ENCODE measurements around the gene ABHD16A. TPM values are rescaled to one million over a fixed set of nuclear protein-coding genes. Genes with fewer than 3 reads are reported as not detected.
A peak's percentile ranks its signal among the peaks of the same experiment; 100 is the strongest.

The ABHD16A gene
- total and polyA plus RNA-seq, 2 of the 13 experiments (the other 11 are each of a cell fraction or from before 2014, with no cell fraction given): 43.5 to 45.4 TPM

- TF ChIP-seq ZNF30 (CRISPR knock-in tag; IDR thresholded peaks at IDR 0.05) (no peak), FOXP4 (CRISPR knock-in tag; IDR thresholded peaks at IDR 0.05) (peak; percentile 59), RFXAP (CRISPR knock-in tag; IDR thresholded peaks at IDR 0.05; ENCODE audit: borderline replicate concordance) (peak; percentile 75; the same call in 1 of the 2 replicates), ZNF569 (CRISPR knock-in tag; IDR thresholded peaks at IDR 0.05; ENCODE audit: borderline replicate concordance) (no peak; the same call in 1 of the 2 replicates), NFAT5 (CRISPR knock-in tag; IDR thresholded peaks at IDR 0.05) (peak; percentile 14; the same call in 1 of the 2 replicates), BATF2 (CRISPR knock-in tag; IDR thresholded peaks at IDR 0.05) (no peak), RBAK (CRISPR knock-in tag; IDR thresholded peaks at IDR 0.05) (no peak), AHR (CRISPR knock-in tag; IDR thresholded peaks at IDR 0.05) (0 out of 2 replicates have a peak, but pooled peaks have one; percentile 25), ZNF674 (CRISPR knock-in tag; IDR thresholded peaks at IDR 0.05; ENCODE audit: low read depth) (no peak), ZNF501 (CRISPR knock-in tag; IDR thresholded peaks at IDR 0.05) (peak; percentile 53; the same call in 1 of the 2 replicates), NCOA1 (CRISPR knock-in tag; IDR thresholded peaks at IDR 0.05) (no peak), HOXD1 (CRISPR knock-in tag; IDR thresholded peaks at IDR 0.05) (no peak), REPIN1 (CRISPR knock-in tag; IDR thresholded peaks at IDR 0.05; ENCODE audit: borderline replicate concordance, low read depth) (peak; percentile 60; the same call in 1 of the 2 replicates), TRIM22 (IDR thresholded peaks at IDR 0.05) (no peak), MLLT10 (CRISPR knock-in tag; IDR thresholded peaks at IDR 0.05) (no peak), PPARG (CRISPR knock-in tag; conservative IDR thresholded peaks at IDR 0.05) (peak; percentile 57; the same call in 1 of the 2 replicates), ZFP62 (CRISPR knock-in tag; IDR thresholded peaks at IDR 0.05) (no peak), NFYC (CRISPR knock-in tag; IDR thresholded peaks at IDR 0.05) (0 out of 2 replicates have a peak, but pooled peaks have one; percentile 22), NR2C2 (CRISPR knock-in tag; IDR thresholded peaks at IDR 0.05; ENCODE audit: borderline replicate concordance) (peak; percentile 45; the same call in 1 of the 2 replicates)
- TF ChIP-seq, protein P1, sequence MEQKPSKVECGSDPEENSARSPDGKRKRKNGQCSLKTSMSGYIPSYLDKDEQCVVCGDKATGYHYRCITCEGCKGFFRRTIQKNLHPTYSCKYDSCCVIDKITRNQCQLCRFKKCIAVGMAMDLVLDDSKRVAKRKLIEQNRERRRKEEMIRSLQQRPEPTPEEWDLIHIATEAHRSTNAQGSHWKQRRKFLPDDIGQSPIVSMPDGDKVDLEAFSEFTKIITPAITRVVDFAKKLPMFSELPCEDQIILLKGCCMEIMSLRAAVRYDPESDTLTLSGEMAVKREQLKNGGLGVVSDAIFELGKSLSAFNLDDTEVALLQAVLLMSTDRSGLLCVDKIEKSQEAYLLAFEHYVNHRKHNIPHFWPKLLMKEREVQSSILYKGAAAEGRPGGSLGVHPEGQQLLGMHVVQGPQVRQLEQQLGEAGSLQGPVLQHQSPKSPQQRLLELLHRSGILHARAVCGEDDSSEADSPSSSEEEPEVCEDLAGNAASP (CRISPR knock-in tag; IDR thresholded peaks at IDR 0.05; ENCODE audit: borderline replicate concordance): peak; percentile 57; the same call in 1 of the 2 replicates
Measured at GRCh38 chr6:31729515-31729978, 26.4 kb upstream of the ABHD16A start (continued).
